GM12878 (cell line): ENCODE measurements around the gene EPHA7.

Source experiments
- CHD2 ChIP-seq: IDR thresholded peaks from 2 replicates; pipeline ENCODE4 v1.6.1; 2011; ENCODE audit warnings: low read depth, low read length, improper control_type of control experiment, borderline replicate concordance
- CREB1 ChIP-seq: IDR thresholded peaks from 2 replicates; pipeline ENCODE4 v1.6.1; 2012; ENCODE audit warnings: low read depth, mild to moderate bottlenecking, inconsistent platforms
- CTCF ChIP-seq, 3 experiments: IDR thresholded peaks in 2 of 3; conservative IDR thresholded peaks in 1 of 3; 2 replicates each; pipeline ENCODE4 v1.5.1; 2011; ENCODE audit warnings: low read depth in 3 of 3, low read length in 3 of 3, mild to moderate bottlenecking in 3 of 3, control low read depth in 2 of 3, moderate library complexity in 2 of 3, inconsistent platforms in 1 of 3, mixed read lengths in 1 of 3; ENCODE audit not compliant: control insufficient read depth in 2 of 3, insufficient read depth in 1 of 3; ENCODE audit errors: extremely low read depth in 1 of 3
- ESRRA ChIP-seq: IDR thresholded peaks from 2 replicates; pipeline ENCODE4 v1.6.1; 2012; ENCODE audit warnings: mild to moderate bottlenecking, low read length, improper control_type of control experiment
- GATAD2B ChIP-seq: fragments of 450-650 bp; conservative IDR thresholded peaks from 2 replicates; pipeline ENCODE4 v1.6.1; 2017; ENCODE audit warnings: low read depth, mild to moderate bottlenecking, moderate library complexity
- MYB ChIP-seq: fragments of 150-350 bp; IDR thresholded peaks from 2 replicates; pipeline ENCODE4 v1.6.1; 2014; ENCODE audit warnings: mild to moderate bottlenecking, low read depth, low read length, borderline replicate concordance
- POLR2AphosphoS5 ChIP-seq: IDR thresholded peaks from 2 replicates; pipeline ENCODE4 v1.6.1; 2011; ENCODE audit warnings: mild to moderate bottlenecking, low read length, inconsistent platforms
- RELA ChIP-seq: fragments of 450-650 bp; IDR thresholded peaks from 2 replicates; pipeline ENCODE4 v1.8.0; 2014; ENCODE audit warnings: borderline replicate concordance; ENCODE audit not compliant: partially characterized antibody
- REST ChIP-seq: IDR thresholded peaks from 2 replicates; pipeline ENCODE4 v1.6.1; 2012; ENCODE audit warnings: mild to moderate bottlenecking, low read depth, low read length
- RFX5 ChIP-seq: IDR thresholded peaks from 2 replicates; pipeline ENCODE4 v1.6.1; 2011; ENCODE audit warnings: low read depth, low read length, improper control_type of control experiment
- STAT1 ChIP-seq: fragments of 450-650 bp; conservative IDR thresholded peaks from 2 replicates; pipeline ENCODE4 v1.6.1; 2014; ENCODE audit warnings: antibody characterized with exemption, mild to moderate bottlenecking
- YBX1 ChIP-seq: fragments of 450-650 bp; IDR thresholded peaks from 2 replicates; pipeline ENCODE4 v1.6.1; 2016; ENCODE audit warnings: antibody characterized with exemption
- TF ChIP-seq, protein P1 (sequence below): IDR thresholded peaks from 2 replicates; pipeline ENCODE4 v1.6.1; 2012; ENCODE audit warnings: low read depth, low read length, improper control_type of control experiment

DNA sequence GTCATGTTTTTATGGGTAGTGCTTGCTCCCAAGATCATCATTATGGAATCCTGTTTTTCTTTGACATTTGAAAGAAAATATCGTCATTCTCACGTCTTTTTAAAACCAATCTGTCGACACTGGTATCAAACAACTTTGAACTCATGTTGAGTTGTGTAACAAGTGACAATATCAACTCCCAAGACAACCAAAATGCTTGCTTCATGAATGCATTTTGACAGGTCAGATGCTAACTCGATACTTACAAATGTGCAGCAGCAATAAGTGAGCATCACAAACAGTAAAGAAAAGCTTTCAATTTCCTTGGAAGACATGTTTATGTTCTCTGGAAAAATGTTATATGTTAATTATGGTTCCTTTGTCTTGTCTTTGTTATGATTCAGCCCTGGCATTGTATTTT, 125.9 kb downstream of the EPHA7 start:
- no peak for TF ChIP-seq RFX5
- TF ChIP-seq CREB1, result no peak
- no peak for TF ChIP-seq POLR2AphosphoS5
- TF ChIP-seq RELA, result no peak
- TF ChIP-seq REST, result no peak
- TF ChIP-seq MYB, result no peak
- no peak for TF ChIP-seq GATAD2B
- TF ChIP-seq CHD2, result no peak
- TF ChIP-seq CTCF (IDR thresholded peaks at IDR 0.05 in 2 of 3, conservative IDR thresholded peaks at IDR 0.05 in 1 of 3; ENCODE audit: control insufficient read depth in 2 of 3, extremely low read depth in 1 of 3, insufficient read depth in 1 of 3, low read depth in 3 of 3, low read length in 3 of 3), result no peak
- TF ChIP-seq STAT1, result no peak
- TF ChIP-seq YBX1, result no peak
- TF ChIP-seq, protein P1, sequence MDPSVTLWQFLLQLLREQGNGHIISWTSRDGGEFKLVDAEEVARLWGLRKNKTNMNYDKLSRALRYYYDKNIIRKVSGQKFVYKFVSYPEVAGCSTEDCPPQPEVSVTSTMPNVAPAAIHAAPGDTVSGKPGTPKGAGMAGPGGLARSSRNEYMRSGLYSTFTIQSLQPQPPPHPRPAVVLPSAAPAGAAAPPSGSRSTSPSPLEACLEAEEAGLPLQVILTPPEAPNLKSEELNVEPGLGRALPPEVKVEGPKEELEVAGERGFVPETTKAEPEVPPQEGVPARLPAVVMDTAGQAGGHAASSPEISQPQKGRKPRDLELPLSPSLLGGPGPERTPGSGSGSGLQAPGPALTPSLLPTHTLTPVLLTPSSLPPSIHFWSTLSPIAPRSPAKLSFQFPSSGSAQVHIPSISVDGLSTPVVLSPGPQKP, result no peak
- TF ChIP-seq ESRRA, result no peak
